GM12878 (cell line): Measurements from ENCODE around the gene HJURP.

ENCODE experiments used
- CHD2 ChIP-seq: IDR thresholded peaks from 2 replicates; pipeline ENCODE4 v1.6.1; 2011; ENCODE audit warnings: low read depth, low read length, improper control_type of control experiment, borderline replicate concordance
- POLR2A ChIP-seq: IDR thresholded peaks from 2 replicates; pipeline ENCODE4 v1.6.1; 2011; ENCODE audit warnings: low read depth, mild to moderate bottlenecking, low read length
- TAF1 ChIP-seq: IDR thresholded peaks from 2 replicates; pipeline ENCODE4 v1.6.1; 2011; ENCODE audit warnings: mild to moderate bottlenecking, low read depth, low read length, borderline replicate concordance
- YY1 ChIP-seq: IDR thresholded peaks from 2 replicates; pipeline ENCODE4 v1.6.1; 2011; ENCODE audit warnings: low read depth, mild to moderate bottlenecking, low read length
- TF ChIP-seq, protein P1 (sequence below), 3 experiments: IDR thresholded peaks in 2 of 3; conservative IDR thresholded peaks in 1 of 3; 2 replicates each; pipeline ENCODE4 v1.5.1; 2011; ENCODE audit warnings: low read depth in 3 of 3, low read length in 3 of 3, mild to moderate bottlenecking in 3 of 3, control low read depth in 2 of 3, moderate library complexity in 2 of 3, inconsistent platforms in 1 of 3, mixed read lengths in 1 of 3; ENCODE audit not compliant: control insufficient read depth in 2 of 3, insufficient read depth in 1 of 3; ENCODE audit errors: extremely low read depth in 1 of 3

DNA sequence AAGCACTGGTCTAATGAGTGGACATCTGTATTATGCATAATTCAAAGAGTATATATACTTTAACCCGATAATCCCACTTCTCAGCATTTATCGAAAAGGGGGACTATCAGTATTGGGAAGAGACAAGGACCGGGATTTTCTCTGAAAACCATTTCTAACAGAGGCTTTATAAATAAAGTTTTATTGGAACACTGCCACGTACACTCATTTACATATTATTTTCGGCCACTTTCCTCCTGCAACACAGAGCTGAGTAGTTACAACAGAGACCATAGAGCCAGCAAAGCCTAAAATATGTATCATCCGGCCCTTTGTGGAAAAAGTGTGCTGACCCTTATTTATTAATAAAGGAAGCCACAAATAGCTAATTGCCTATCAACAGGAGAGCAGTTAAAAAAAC lies 3.2 kb downstream of the HJURP start:
- TF ChIP-seq TAF1 (no peak), YY1 (no peak), CHD2 (no peak), POLR2A (no peak)
- TF ChIP-seq, protein P1, sequence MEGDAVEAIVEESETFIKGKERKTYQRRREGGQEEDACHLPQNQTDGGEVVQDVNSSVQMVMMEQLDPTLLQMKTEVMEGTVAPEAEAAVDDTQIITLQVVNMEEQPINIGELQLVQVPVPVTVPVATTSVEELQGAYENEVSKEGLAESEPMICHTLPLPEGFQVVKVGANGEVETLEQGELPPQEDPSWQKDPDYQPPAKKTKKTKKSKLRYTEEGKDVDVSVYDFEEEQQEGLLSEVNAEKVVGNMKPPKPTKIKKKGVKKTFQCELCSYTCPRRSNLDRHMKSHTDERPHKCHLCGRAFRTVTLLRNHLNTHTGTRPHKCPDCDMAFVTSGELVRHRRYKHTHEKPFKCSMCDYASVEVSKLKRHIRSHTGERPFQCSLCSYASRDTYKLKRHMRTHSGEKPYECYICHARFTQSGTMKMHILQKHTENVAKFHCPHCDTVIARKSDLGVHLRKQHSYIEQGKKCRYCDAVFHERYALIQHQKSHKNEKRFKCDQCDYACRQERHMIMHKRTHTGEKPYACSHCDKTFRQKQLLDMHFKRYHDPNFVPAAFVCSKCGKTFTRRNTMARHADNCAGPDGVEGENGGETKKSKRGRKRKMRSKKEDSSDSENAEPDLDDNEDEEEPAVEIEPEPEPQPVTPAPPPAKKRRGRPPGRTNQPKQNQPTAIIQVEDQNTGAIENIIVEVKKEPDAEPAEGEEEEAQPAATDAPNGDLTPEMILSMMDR (IDR thresholded peaks at IDR 0.05 in 2 of 3, conservative IDR thresholded peaks at IDR 0.05 in 1 of 3; ENCODE audit: control insufficient read depth in 2 of 3, extremely low read depth in 1 of 3, insufficient read depth in 1 of 3, low read depth in 3 of 3, low read length in 3 of 3), result no peak
